ENCODE data around the gene GSX1. TPM values are rescaled to one million over a fixed set of nuclear protein-coding genes. Genes with fewer than 3 reads are reported as not detected.
"Not testable (repeated sequence)": the region's sequence is repeated elsewhere in the genome, so short reads cannot be mapped to it uniquely, and the experiment has no call there.

The GSX1 gene
- total RNA-seq, 4 donors from 2014 or later = not detected

DNA sequence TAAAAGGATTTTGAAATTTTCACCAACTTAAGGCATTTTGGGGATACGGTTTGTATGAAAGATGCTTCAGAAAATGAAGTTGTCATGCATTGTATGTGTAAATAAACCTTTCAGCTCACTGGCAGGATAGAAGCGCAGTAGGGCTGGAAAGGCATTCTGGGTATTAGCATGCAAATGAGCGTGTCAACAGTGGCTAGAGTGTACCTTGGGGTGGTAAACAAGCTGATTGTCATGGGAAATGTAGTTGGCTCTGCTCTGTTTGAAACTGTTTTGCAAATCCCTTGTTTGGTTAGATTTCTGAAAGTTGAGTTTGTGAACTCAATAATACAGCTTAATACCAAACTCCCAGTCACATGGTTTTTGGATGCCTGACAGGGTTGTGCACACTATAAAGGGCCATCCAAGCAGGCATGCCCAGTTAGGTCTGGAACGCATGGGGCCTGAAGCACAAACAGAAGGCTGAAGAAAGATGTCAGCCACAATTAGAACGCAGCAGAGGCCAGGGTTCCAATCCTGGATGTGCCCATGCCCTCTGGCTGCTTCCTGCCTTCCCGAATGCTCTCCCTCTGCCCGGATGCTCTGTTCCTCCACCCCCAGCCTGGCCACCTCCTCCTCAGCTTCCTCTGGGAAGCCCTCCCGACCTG is 14.6 kb downstream of the GSX1 start:
- Histone ChIP-seq H3K4me1 (no peaks in the 10 kb centered on the region), H3K4me3 (no peak overlapping the region), H3K27me3 (peaks cover 77% of the 10 kb centered on the region), H3K27ac (no peak overlapping the region), H3K36me3 (no peaks in the 10 kb centered on the region), H3K9me3 (no peaks in the 10 kb centered on the region)
- peak in 1 of 2 donors; percentile 21 for DNase-seq (ENCODE audit: low spot score in 2 of 2)
- TF ChIP-seq, protein P1, sequence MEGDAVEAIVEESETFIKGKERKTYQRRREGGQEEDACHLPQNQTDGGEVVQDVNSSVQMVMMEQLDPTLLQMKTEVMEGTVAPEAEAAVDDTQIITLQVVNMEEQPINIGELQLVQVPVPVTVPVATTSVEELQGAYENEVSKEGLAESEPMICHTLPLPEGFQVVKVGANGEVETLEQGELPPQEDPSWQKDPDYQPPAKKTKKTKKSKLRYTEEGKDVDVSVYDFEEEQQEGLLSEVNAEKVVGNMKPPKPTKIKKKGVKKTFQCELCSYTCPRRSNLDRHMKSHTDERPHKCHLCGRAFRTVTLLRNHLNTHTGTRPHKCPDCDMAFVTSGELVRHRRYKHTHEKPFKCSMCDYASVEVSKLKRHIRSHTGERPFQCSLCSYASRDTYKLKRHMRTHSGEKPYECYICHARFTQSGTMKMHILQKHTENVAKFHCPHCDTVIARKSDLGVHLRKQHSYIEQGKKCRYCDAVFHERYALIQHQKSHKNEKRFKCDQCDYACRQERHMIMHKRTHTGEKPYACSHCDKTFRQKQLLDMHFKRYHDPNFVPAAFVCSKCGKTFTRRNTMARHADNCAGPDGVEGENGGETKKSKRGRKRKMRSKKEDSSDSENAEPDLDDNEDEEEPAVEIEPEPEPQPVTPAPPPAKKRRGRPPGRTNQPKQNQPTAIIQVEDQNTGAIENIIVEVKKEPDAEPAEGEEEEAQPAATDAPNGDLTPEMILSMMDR (IDR thresholded peaks at IDR 0.05) = no peak
- no peak for TF ChIP-seq POLR2A (IDR thresholded peaks at IDR 0.05)
- TF ChIP-seq POLR2AphosphoS5 (IDR thresholded peaks at IDR 0.05) = no peak
- no peak for TF ChIP-seq EP300 (IDR thresholded peaks at IDR 0.05)
- 43% methylated on average over 5 of the region's 8 CpGs for WGBS

DNA sequence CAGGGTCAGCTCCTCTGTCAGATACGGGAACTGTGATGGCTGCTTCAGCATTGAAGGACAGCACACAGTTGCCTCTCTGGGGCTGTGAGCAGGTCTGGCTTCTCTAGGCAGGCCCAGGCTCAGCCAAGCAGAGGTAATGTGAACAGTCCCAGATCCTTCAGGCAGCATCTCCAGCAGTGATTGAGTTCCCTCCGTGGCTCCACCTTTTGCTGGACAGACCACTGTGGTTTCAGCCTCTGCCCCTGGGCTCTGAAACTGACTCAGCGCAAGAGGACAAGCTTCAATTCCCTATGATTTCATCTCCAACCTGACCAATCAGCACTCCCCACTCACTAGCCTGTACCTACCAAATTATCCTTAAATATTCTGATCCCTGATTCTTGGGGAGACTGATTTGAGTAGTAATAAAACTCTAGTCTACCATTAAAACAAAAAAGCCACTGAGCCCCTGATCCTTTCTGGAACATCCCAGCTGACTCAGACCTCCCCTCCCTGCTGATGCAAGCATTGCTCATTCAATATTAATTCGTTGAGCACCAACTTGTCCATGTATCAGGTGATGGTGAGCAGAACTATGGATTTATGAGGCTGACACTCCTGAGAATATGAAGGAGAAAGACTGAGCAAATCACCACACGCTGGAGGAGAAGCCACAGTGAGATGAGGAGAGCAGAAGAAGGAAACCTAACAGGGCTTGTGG is 16.7 kb downstream of the GSX1 start:
- Histone ChIP-seq H3K27ac (no peak overlapping the region), H3K27me3 (peaks cover 78% of the 10 kb centered on the region), H3K36me3 (no peaks in the 10 kb centered on the region), H3K9me3 (no peaks in the 10 kb centered on the region), H3K4me1 (no peaks in the 10 kb centered on the region), H3K4me3 (no peak overlapping the region)
- no peak for DNase-seq (ENCODE audit: low spot score in 2 of 2)
- no peak for TF ChIP-seq POLR2AphosphoS5 (IDR thresholded peaks at IDR 0.05)
- TF ChIP-seq POLR2A (IDR thresholded peaks at IDR 0.05) = no peak
- no peak for TF ChIP-seq EP300 (IDR thresholded peaks at IDR 0.05)
- TF ChIP-seq, protein P1 (IDR thresholded peaks at IDR 0.05) = no peak
- WGBS = 52% methylated on average over 4 of the region's 5 CpGs

DNA sequence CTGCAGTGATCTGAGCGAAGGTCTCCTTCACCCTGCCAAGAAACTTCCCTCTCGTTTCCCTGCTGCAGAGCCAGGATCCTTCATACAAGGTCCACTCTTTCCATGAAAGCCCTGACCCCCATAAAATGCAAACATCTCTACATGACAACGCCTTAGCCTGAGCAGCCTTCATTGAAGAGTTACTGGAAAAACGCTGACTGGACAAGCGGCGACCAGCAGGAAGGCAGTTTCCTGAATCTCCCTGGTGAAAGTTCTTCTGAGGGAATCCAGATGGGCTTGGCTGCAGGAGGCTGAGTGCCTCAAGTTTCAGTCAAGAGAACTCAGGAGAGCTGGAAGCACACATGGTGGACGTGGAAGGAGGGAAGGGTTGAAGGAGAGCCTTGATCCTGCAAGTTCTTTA is 17.7 kb downstream of the GSX1 start:
- Histone ChIP-seq H3K9me3 (no peaks in the 10 kb centered on the region), H3K27me3 (peaks cover 77% of the 10 kb centered on the region), H3K27ac (no peak overlapping the region), H3K4me1 (no peaks in the 10 kb centered on the region), H3K4me3 (no peak overlapping the region), H3K36me3 (no peaks in the 10 kb centered on the region)
- 67% methylated on average over 7 of the region's 7 CpGs for WGBS
- no peak for DNase-seq (ENCODE audit: low spot score in 2 of 2)
- no peak for TF ChIP-seq POLR2A (IDR thresholded peaks at IDR 0.05)
- no peak for TF ChIP-seq POLR2AphosphoS5 (IDR thresholded peaks at IDR 0.05)
- no peak for TF ChIP-seq EP300 (IDR thresholded peaks at IDR 0.05)
- TF ChIP-seq, protein P1 (IDR thresholded peaks at IDR 0.05) = no peak

DNA sequence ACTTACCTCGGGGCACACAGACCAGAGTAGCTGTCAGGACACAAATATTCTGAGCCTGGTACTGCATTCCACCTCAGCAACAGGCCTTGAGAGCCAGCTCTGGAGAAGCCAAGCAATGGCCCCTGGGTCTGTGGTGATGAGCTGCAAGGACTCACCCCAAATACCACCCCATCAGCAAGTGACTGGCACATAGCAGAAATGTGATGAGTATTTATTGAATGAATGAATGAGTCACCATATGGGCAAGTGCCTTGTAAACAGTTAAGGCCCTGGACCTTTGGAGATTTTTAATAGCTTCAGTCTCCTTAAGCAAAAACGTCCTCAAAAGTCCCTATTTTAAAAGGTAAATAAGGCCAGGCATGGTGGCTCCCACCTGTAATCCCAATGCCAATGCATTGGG is 18.2 kb downstream of the GSX1 start:
- H3K27ac ChIP-seq = no peak overlapping the region
- DNase-seq (ENCODE audit: low spot score in 2 of 2) = no peak
- 42% methylated on average over 2 of the region's 2 CpGs for WGBS
- H3K9me3 ChIP-seq = no peaks in the 10 kb centered on the region
- no peaks in the 10 kb centered on the region for H3K4me1 ChIP-seq
- H3K4me3 ChIP-seq = no peak overlapping the region
- no peaks in the 10 kb centered on the region for H3K36me3 ChIP-seq
- peaks cover 77% of the 10 kb centered on the region for H3K27me3 ChIP-seq
- TF ChIP-seq POLR2A (IDR thresholded peaks at IDR 0.05) (no peak), POLR2AphosphoS5 (IDR thresholded peaks at IDR 0.05) (no peak), EP300 (IDR thresholded peaks at IDR 0.05) (no peak)
- TF ChIP-seq, protein P1 (IDR thresholded peaks at IDR 0.05) = no peak

DNA sequence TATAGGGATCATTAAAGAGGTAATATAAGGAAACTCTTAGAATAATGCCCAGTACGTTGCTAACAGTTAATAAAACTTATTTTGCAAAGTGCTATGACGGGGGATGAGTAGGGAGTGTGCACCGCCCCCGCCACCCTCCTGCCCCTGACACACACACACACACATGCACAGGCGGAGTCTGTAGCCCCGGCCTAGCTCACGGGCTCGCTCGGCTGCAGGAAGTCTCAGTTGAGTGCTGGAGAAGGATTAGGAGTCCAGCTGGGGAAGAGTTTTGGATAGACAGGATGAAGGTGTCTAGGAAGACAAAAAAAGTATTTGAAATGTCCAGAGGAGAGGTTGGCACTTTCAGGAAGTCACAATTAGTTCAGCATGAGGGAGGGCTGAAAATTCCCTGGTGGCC is 21.5 kb downstream of the GSX1 start:
- Histone ChIP-seq H3K36me3 (no peaks in the 10 kb centered on the region), H3K9me3 (no peaks in the 10 kb centered on the region), H3K4me3 (no peak overlapping the region), H3K27ac (no peak overlapping the region), H3K4me1 (no peaks in the 10 kb centered on the region), H3K27me3 (peaks cover 78% of the 10 kb centered on the region)
- 81% methylated on average over 9 of the region's 9 CpGs for WGBS
- no peak for TF ChIP-seq POLR2AphosphoS5 (IDR thresholded peaks at IDR 0.05)
- no peak for TF ChIP-seq EP300 (IDR thresholded peaks at IDR 0.05)
- TF ChIP-seq, protein P1 (IDR thresholded peaks at IDR 0.05) = no peak
- no peak for TF ChIP-seq POLR2A (IDR thresholded peaks at IDR 0.05)
- no peak for DNase-seq (ENCODE audit: low spot score in 2 of 2)

DNA sequence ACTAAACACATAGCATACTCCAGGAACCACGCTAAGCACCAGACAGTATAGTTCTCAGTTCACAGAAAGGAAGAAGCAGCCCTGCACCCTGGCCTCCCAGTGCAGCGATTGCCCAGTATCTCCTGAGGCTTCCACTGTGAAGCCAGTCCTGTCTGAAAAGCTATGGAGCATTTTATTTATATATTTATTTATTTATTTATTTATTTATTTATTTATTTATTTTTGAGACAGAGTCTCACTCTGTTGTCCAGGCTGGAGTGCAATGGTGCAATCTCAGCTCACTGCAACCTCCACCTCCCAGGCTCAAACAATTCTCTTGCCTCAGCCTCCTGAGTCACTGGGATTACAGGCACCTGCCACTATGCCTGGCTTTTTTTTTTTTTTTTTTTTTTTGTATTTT is 25.5 kb downstream of the GSX1 start:
- 88% methylated on average over 2 of the region's 2 CpGs for WGBS
- H3K4me3 ChIP-seq; H3K9me3 ChIP-seq; H3K4me1 ChIP-seq; H3K27ac ChIP-seq; DNase-seq (ENCODE audit: low spot score in 2 of 2); H3K36me3 ChIP-seq: not testable (repeated sequence)
- peaks cover 90% of the 10 kb centered on the region for H3K27me3 ChIP-seq
